ENCODE results near the gene MED15.

The MED15 gene

GRCh38 chr22:20627432-20627831 is 120.0 kb downstream of the MED15 start:
- no peak overlapping the region for H3K4me3 ChIP-seq (ENCODE audit: control insufficient read depth, low read depth, low read length)
- no peak for DNase-seq (ENCODE audit: low read depth)
- TF ChIP-seq, protein P1, sequence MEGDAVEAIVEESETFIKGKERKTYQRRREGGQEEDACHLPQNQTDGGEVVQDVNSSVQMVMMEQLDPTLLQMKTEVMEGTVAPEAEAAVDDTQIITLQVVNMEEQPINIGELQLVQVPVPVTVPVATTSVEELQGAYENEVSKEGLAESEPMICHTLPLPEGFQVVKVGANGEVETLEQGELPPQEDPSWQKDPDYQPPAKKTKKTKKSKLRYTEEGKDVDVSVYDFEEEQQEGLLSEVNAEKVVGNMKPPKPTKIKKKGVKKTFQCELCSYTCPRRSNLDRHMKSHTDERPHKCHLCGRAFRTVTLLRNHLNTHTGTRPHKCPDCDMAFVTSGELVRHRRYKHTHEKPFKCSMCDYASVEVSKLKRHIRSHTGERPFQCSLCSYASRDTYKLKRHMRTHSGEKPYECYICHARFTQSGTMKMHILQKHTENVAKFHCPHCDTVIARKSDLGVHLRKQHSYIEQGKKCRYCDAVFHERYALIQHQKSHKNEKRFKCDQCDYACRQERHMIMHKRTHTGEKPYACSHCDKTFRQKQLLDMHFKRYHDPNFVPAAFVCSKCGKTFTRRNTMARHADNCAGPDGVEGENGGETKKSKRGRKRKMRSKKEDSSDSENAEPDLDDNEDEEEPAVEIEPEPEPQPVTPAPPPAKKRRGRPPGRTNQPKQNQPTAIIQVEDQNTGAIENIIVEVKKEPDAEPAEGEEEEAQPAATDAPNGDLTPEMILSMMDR (IDR thresholded peaks at IDR 0.05; ENCODE audit: control insufficient read depth, insufficient read depth, low read depth, low read length, missing control alignments): no peak

- H3K4me3 ChIP-seq (ENCODE audit: control insufficient read depth, low read depth, low read length): no peak overlapping the region
- TF ChIP-seq, protein P1 (IDR thresholded peaks at IDR 0.05; ENCODE audit: control insufficient read depth, insufficient read depth, low read depth, low read length, missing control alignments): no peak
- DNase-seq (ENCODE audit: low read depth): no peak
Measured at GRCh38 chr22:20628081-20628939, 120.9 kb downstream of the MED15 start.

DNA sequence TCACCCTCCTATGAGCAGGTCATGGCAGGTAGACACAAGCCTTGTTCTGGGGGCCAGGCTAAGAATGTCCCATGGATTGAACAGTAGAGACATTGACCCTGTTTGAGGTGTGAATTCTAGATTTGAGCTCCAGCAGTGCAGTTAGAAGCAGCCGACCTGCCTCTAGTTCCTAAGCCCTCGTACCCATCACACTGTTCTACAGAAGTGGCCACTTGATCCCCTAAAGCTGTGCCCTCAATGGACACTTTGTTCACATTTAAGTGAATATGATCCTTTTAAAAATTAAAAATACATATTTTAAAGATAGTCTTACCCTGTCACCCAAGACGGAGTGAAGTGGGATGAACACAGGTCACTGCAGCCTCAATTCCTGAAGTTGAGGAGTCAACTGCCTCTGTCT is 122.0 kb downstream of the MED15 start:
- TF ChIP-seq, protein P1 (IDR thresholded peaks at IDR 0.05; ENCODE audit: control insufficient read depth, insufficient read depth, low read depth, low read length, missing control alignments): no peak
- H3K4me3 ChIP-seq (ENCODE audit: control insufficient read depth, low read depth, low read length): no peak overlapping the region
- no peak for DNase-seq (ENCODE audit: low read depth)

GRCh38 chr22:20630873-20631617 is 123.6 kb downstream of the MED15 start:
- TF ChIP-seq, protein P1 (IDR thresholded peaks at IDR 0.05; ENCODE audit: control insufficient read depth, insufficient read depth, low read depth, low read length, missing control alignments): no peak
- no peak for DNase-seq (ENCODE audit: low read depth)
- no peak overlapping the region for H3K4me3 ChIP-seq (ENCODE audit: control insufficient read depth, low read depth, low read length)

GRCh38 chr22:20632082-20632481 is 124.7 kb downstream of the MED15 start:
- DNase-seq (ENCODE audit: low read depth): no peak
- TF ChIP-seq, protein P1 (IDR thresholded peaks at IDR 0.05; ENCODE audit: control insufficient read depth, insufficient read depth, low read depth, low read length, missing control alignments): no peak
- H3K4me3 ChIP-seq (ENCODE audit: control insufficient read depth, low read depth, low read length): no peak overlapping the region

DNA sequence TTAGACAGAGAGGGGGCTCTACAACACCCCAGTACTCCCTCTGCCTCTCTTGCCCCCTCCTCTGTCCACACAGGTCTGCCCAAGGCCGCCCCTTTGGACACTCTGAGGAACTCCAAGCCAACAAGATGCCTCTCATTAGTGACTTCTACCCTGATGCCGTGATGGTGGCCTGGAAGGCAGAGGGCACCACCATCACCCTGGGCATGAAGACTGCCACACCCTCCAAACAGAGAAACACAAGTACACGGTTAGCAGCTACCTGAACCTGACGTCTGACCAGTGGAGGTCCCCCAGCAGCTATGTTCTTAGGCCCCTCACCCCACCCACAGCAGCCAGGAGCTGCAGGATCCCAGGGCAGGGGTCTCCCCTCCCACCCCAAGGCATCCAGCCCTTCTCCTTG is 125.1 kb downstream of the MED15 start:
- no peak for DNase-seq (ENCODE audit: low read depth)
- TF ChIP-seq, protein P1 (IDR thresholded peaks at IDR 0.05; ENCODE audit: control insufficient read depth, insufficient read depth, low read depth, low read length, missing control alignments): no peak
- H3K4me3 ChIP-seq (ENCODE audit: control insufficient read depth, low read depth, low read length): no peak overlapping the region
